Cardiac fibroblast (primary cell): ENCODE measurements around the gene ZNF362.

Experiments
- DNase-seq, 2 donors: peaks; one replicate each; pipeline versions ENCODE4 v3.0.0 to v3.0.0-alpha.2; 2010; ENCODE audit warnings: low read depth in 2 of 2
- H3K4me3 ChIP-seq, 2 donors: replicated peaks in 1 of 2; 1 replicate in 1 of 2; 2 replicates in 1 of 2; pipeline ENCODE4 v1.5.1; 2011; ENCODE audit warnings: low read depth in 2 of 2, low read length in 2 of 2, mild to moderate bottlenecking in 2 of 2, moderate library complexity in 1 of 2
- TF ChIP-seq, protein P1 (sequence below): IDR thresholded peaks from one replicate; pipeline ENCODE4 v1.5.1; 2011; ENCODE audit warnings: low read depth, mild to moderate bottlenecking, low read length, inconsistent platforms

ZNF362 gene

DNA sequence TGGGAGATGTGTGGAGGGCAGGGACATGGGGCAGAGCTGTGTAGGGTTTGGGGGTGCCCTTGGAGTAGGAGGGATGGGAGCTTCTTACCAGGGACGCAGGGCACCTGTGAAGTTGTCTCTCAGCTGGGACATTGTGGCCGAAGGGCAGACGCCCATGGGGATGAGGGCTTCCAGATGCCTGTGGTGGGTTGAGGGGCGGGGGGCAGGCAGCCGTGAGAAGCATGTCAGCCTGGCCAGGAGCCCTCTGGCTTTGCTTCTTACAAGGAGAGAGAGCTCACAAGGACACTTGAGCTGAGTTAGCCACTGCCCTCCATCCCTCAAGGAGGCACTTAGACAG lies 56.1 kb downstream of the ZNF362 start:
- no peak overlapping the region for H3K4me3 ChIP-seq
- TF ChIP-seq, protein P1, sequence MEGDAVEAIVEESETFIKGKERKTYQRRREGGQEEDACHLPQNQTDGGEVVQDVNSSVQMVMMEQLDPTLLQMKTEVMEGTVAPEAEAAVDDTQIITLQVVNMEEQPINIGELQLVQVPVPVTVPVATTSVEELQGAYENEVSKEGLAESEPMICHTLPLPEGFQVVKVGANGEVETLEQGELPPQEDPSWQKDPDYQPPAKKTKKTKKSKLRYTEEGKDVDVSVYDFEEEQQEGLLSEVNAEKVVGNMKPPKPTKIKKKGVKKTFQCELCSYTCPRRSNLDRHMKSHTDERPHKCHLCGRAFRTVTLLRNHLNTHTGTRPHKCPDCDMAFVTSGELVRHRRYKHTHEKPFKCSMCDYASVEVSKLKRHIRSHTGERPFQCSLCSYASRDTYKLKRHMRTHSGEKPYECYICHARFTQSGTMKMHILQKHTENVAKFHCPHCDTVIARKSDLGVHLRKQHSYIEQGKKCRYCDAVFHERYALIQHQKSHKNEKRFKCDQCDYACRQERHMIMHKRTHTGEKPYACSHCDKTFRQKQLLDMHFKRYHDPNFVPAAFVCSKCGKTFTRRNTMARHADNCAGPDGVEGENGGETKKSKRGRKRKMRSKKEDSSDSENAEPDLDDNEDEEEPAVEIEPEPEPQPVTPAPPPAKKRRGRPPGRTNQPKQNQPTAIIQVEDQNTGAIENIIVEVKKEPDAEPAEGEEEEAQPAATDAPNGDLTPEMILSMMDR: no peak
- DNase-seq: no peak

DNA sequence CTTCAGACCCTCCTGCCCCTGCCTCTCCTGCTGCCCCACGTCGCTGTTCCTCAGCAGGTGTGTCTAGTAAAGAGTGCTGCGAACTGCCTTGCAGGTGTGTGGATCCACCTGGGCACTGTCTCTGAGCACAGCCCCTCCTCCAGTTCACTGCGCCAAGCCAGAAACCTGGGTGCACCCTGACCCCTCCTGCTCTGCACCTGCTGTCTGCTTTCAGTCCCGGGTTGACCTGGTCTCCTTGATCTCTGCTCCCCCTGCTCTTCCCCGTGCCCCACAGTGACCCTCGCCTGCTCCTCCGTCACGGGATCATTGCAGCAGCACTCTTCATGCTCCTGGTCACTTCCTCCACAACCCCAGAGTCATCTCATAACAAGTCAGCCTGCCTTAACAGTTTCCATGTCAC lies 58.1 kb downstream of the ZNF362 start:
- TF ChIP-seq, protein P1: no peak
- DNase-seq: no peak
- H3K4me3 ChIP-seq: no peak overlapping the region

DNA sequence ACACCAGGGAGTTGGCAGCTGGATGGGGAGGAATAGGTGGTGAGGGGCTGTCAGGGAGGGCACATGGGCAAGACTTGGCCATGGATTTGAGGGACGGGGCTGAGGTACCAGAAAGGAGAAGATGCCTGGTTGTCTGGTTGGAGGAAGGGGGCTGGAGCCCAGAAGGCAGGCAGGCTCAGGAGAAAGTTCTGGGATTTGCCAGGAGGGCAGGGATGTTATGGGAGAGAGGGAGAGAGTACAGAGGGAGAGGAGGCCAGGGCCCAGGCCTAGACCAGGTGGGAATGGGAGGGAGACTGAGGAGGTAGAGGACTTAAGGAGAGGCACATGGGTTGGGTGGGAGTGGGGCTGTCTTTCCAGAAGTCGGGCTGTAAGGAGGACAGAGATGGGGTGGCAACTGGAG lies 60.3 kb downstream of the ZNF362 start:
- no peak for DNase-seq
- TF ChIP-seq, protein P1: no peak
- H3K4me3 ChIP-seq: no peak overlapping the region

DNA sequence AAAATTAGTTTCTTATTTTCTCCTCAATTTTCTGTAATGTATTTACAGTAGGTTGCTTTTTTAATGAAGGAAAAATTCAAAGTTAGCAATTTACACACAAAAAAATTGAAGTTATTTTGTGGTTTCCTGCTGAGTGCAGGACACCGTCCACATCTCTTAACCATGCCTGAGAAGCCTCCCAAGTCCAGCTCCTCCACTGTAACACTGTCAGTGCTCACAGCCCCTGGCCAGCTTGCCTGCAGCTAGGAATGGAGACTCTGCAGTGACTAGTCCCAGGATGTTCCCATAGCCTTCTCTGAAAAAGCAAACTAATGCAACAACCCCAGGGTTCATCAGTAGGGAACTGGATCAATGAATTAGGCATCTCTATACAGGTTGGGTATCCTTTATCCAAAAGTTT lies 61.1 kb downstream of the ZNF362 start:
- TF ChIP-seq, protein P1: no peak
- no peak for DNase-seq
- no peak overlapping the region for H3K4me3 ChIP-seq

DNA sequence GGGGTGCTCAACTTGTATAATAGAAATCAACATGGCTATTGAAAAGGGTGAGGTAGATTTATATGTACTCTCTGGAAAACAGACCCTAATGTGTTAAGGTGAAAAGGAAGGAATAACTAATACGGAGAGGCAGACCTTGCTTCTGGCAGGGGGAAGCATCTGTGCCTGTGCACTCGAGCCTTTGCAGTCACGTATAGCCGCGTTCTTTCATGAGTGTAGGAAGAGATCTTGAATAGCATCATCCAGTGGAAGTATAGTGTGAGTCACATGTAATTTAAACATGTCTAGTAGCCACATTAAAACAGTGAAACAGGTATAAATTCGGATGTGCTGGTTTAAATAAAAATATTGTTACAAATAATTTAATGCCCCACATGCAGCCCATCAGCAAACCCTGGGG lies 61.7 kb downstream of the ZNF362 start:
- TF ChIP-seq, protein P1: no peak
- no peak overlapping the region for H3K4me3 ChIP-seq
- DNase-seq: no peak

DNA sequence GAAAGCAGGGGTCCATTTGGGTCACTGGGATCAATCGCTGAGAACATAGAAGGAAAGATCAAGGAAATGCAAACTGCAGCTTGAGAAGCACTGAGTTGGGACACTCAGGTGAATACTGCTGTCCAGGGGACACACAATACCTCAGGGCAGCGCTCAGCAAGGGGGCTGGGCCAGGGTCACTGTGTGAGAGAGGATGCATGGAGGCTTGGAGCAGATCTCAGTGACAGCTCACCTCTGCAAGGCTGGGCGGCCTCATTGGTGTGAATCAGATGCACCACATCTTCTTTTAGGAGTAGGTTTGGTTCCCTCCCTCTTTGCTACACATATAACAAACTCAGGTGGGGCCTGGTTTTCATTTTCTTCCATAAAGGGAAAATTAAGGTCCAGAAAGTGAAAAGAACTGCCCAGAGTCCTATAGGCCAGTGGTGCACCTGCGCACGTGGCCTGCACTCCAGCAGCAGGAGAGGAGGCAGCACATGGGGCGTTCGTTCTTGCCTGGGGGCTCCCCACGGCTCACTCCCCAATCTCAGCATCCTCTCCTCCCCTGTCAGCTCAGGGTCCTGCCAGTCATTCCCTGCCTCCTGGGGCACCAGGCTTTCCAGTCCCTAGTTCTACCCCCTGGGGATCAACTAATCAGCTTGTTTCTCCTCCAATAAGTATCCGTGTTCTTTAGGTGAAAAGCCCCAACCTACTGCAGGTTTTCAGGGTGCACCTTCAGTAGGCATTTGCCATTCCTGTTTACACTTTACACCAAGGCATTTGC lies 63.1 kb downstream of the ZNF362 start:
- no peak for DNase-seq
- TF ChIP-seq, protein P1: no peak
- H3K4me3 ChIP-seq: no peak overlapping the region
